HFFc6 (cell line): ENCODE measurements around the gene PTF1A. TPM values are rescaled to one million over a fixed set of nuclear protein-coding genes. Genes with fewer than 3 reads are reported as not detected.

ENCODE experiments used
- DNase-seq: peaks from one replicate; pipeline ENCODE4 v3.0.0-alpha.2; 2018
- H3K27ac Mint-ChIP-seq: 2 replicates; pipeline ENCODE4 v1.8.0; 2020; ENCODE audit warnings: mild to moderate bottlenecking, mixed read lengths
- H3K27me3 Mint-ChIP-seq: 2 replicates; pipeline ENCODE4 v1.8.0; 2021; ENCODE audit warnings: mild to moderate bottlenecking, moderate library complexity, mixed read lengths; ENCODE audit not compliant: insufficient read depth
- H3K36me3 Mint-ChIP-seq: 2 replicates; pipeline ENCODE4 v1.8.0; 2021; ENCODE audit warnings: low read depth, mixed read lengths
- H3K4me1 Mint-ChIP-seq: 2 replicates; pipeline ENCODE4 v1.8.0; 2020; ENCODE audit warnings: low read depth, mixed read lengths
- H3K4me3 Mint-ChIP-seq: 2 replicates; pipeline ENCODE4 v1.8.0; 2020; ENCODE audit warnings: mild to moderate bottlenecking, moderate library complexity, mixed read lengths
- H3K9me3 Mint-ChIP-seq: 2 replicates; pipeline ENCODE4 v1.8.0; 2020; ENCODE audit warnings: mild to moderate bottlenecking, mixed read lengths
- total RNA-seq, 6 experiments: library from RNA; stranded (reverse); fragmentation: NEBNext Ultra II Directional; extraction: Animal tissue kit (Norgen Biotek cat#: 25700); gene quantifications; 2 replicates in 1 of 6; 3 replicates in 5 of 6; pipeline ENCODE4 v1.2.3, GENCODE V29; 2021
- TF ChIP-seq, protein P1 (sequence below): fragments of 200-600 bp; sonication (generic); IDR thresholded peaks from 2 replicates; pipeline ENCODE4 v1.5.0; 2021; ENCODE audit warnings: antibody characterized with exemption, mild to moderate bottlenecking

The PTF1A gene
- total RNA-seq, 6 experiments from 2014 or later: not detected

DNA sequence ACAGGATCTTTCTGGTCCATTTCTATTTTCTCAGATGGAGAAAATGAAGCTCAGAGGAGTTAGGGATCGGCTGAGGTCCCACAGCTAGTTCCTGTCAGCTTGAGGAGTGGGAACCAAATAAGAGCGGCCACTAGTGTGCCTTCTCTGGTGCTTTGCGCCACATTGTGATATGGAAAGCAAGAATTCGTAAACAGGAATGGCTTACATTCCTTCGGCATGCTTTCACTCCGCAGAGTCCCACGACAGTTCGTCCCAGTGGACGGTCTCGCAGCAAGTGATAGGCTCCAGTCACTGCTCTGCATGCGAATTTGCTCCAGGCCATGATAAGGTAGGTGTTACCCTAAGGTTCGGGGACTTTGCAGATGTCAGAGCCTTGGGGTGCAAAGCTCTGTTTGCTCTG is 41.5 kb upstream of the PTF1A start:
- TF ChIP-seq, protein P1, sequence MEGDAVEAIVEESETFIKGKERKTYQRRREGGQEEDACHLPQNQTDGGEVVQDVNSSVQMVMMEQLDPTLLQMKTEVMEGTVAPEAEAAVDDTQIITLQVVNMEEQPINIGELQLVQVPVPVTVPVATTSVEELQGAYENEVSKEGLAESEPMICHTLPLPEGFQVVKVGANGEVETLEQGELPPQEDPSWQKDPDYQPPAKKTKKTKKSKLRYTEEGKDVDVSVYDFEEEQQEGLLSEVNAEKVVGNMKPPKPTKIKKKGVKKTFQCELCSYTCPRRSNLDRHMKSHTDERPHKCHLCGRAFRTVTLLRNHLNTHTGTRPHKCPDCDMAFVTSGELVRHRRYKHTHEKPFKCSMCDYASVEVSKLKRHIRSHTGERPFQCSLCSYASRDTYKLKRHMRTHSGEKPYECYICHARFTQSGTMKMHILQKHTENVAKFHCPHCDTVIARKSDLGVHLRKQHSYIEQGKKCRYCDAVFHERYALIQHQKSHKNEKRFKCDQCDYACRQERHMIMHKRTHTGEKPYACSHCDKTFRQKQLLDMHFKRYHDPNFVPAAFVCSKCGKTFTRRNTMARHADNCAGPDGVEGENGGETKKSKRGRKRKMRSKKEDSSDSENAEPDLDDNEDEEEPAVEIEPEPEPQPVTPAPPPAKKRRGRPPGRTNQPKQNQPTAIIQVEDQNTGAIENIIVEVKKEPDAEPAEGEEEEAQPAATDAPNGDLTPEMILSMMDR: no peak
- H3K9me3 Mint-ChIP-seq: no peaks in the 10 kb centered on the region
- H3K4me1 Mint-ChIP-seq: no peaks in the 10 kb centered on the region
- no peak for DNase-seq
- peaks cover 13% of the 10 kb centered on the region; the same call in 1 of the 2 replicates for H3K27me3 Mint-ChIP-seq
- H3K4me3 Mint-ChIP-seq: no peak overlapping the region
- no peaks in the 10 kb centered on the region for H3K36me3 Mint-ChIP-seq
- no peak overlapping the region for H3K27ac Mint-ChIP-seq

DNA sequence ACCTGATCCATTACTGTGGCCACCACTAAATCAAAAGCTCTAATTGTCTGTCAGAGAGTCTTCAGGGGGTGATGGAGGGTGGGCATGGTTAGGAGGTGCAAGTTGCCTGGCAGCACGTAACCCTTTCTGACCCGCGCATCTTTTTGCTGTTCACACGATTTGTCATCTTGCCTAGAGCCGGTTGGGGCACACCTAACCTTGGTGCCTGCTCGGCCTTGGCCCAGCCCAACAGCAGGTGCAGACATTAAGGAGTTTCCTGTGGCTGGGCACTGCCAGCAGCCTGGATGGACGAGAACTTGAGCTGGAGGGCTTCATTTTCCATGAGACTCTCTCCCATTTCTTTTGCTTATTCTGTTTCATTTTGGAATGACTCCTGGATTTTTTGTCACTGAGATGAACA is 41.0 kb upstream of the PTF1A start:
- Mint-ChIP-seq H3K9me3 (no peaks in the 10 kb centered on the region), H3K4me1 (no peaks in the 10 kb centered on the region), H3K27ac (no peak overlapping the region), H3K27me3 (peaks cover 11% of the 10 kb centered on the region; the same call in 1 of the 2 replicates), H3K4me3 (no peak overlapping the region), H3K36me3 (no peaks in the 10 kb centered on the region)
- TF ChIP-seq, protein P1: no peak
- no peak for DNase-seq

DNA sequence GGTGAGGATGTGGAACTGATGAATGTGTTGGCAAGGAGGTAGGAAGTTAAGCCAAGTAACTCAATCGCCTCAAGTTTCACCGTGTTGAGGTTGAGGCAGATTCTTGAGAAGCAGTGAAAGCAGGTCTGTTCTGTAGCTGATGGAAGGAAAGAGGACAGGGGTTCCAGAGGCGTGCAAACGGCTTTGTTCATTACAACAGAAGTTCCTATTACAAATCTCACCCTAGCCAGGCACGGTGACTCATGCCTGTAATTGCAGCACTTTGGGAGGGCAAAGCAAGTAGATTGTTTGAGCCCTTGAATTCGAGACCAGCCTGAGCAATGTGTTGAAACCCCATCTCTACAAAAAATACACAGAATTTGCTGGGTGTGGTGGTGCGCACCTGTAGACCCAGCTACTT is 36.9 kb upstream of the PTF1A start:
- Mint-ChIP-seq H3K36me3 (no peaks in the 10 kb centered on the region), H3K9me3 (no peaks in the 10 kb centered on the region), H3K27ac (no peak overlapping the region), H3K27me3 (peaks cover 14% of the 10 kb centered on the region), H3K4me3 (no peak overlapping the region), H3K4me1 (peaks cover 16% of the 10 kb centered on the region)
- DNase-seq: no peak
- TF ChIP-seq, protein P1: no peak

DNA sequence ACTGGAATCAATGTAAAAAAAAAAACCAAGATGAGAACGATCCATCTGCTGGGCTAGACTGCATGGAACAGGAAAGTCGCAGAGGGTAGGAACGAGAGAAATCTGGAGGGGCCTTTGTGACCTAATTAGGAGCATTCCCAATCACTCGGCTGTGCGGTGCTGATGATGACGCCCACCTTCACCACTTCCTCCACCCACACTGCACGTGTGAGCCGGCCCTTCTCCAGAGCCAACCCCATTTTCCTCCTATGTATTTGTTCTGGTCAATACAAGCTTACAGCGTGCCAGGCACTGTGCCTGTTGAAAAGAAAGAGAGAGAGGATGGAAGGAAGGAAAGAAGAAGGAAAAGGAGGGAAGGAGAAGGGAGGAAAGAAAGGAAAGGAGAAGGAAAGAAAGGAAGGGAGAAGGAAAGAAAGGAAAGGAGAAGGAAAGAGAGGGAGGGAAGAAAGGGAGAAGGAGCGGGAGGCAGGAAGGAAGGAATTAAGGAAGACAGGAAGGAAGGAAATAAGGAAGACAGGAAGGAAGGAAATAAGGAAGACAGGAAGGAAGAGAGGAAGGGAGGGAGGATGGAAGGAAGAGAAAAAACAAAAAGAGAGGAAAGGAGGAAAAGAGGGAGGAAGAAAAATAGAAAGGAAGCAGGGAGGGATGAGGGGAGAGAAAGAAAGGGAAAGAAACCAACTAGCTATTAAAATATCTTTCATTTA is 35.5 kb upstream of the PTF1A start:
- peaks cover 16% of the 10 kb centered on the region for H3K4me1 Mint-ChIP-seq
- TF ChIP-seq, protein P1: no peak
- H3K9me3 Mint-ChIP-seq: no peaks in the 10 kb centered on the region
- H3K36me3 Mint-ChIP-seq: no peaks in the 10 kb centered on the region
- H3K27ac Mint-ChIP-seq: no peak overlapping the region
- peaks cover 12% of the 10 kb centered on the region for H3K27me3 Mint-ChIP-seq
- DNase-seq: no peak
- no peak overlapping the region for H3K4me3 Mint-ChIP-seq

DNA sequence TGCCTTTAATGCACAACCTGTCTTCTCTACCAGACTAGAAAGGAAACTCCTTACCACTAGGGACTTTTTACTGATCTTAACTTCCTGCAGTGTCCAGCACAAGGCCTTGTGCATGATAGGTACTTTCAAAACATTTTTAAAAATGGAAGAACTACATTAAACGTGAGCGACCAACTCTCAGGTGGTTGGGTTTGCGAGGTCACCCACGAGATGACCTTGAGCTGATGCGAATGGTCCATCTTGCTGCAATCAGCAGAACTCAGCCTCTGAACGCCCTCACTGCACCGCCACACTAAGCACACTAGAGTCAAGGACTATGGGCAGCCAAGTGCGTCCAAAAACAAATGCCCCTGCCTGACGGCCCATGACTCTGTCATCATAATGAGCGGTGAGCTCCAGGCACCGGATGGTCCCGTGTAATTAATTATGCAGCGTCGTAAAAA is 34.9 kb upstream of the PTF1A start:
- Mint-ChIP-seq H3K9me3 (no peaks in the 10 kb centered on the region), H3K27me3 (peaks cover 12% of the 10 kb centered on the region), H3K4me1 (peaks cover 16% of the 10 kb centered on the region), H3K36me3 (no peaks in the 10 kb centered on the region), H3K27ac (no peak overlapping the region), H3K4me3 (no peak overlapping the region)
- TF ChIP-seq, protein P1: no peak
- no peak for DNase-seq
